Gastroesophageal sphincter (tissue), 4 donors: ENCODE results near the gene STK32C. TPM values are rescaled to one million over a fixed set of nuclear protein-coding genes. Genes with fewer than 3 reads are reported as not detected.

Experiments
- ATAC-seq: fragments of 150-250 bp; one replicate; pipeline ENCODE4 v1.9.1; 2016; ENCODE audit warnings: mild to moderate bottlenecking, moderate library complexity
- H3K27ac ChIP-seq, 4 donors: fragments of 200-600 bp; sonication (generic) in 3 of 4; 1 replicate in 3 of 4; 2 replicates in 1 of 4; pipeline ENCODE4 v1.5.1; 2016 to 2019
- H3K27me3 ChIP-seq: fragments of 200-600 bp; sonication (generic); one replicate; pipeline ENCODE4 v1.5.1; 2019
- H3K36me3 ChIP-seq, 2 donors: fragments of 200-600 bp; sonication (generic); one replicate each; pipeline ENCODE4 v1.5.1; 2019; ENCODE audit warnings: control low read depth in 1 of 2
- H3K4me1 ChIP-seq, 3 donors: fragments of 200-600 bp; sonication (generic); 1 replicate in 2 of 3; 2 replicates in 1 of 3; pipeline ENCODE4 v1.5.1; 2016 to 2019; ENCODE audit warnings: control low read depth in 2 of 3
- H3K4me3 ChIP-seq, 2 donors: fragments of 200-600 bp; sonication (generic); one replicate each; pipeline ENCODE4 v1.5.1; 2019; ENCODE audit warnings: mild to moderate bottlenecking in 1 of 2, moderate library complexity in 1 of 2
- H3K9me3 ChIP-seq, 3 donors: fragments of 200-600 bp; sonication (generic); one replicate each; pipeline ENCODE4 v1.5.1; 2017 to 2019; ENCODE audit warnings: control low read depth in 2 of 3
- CTCF ChIP-seq, 4 experiments: fragments of 200-600 bp in 2 of 4; fragments of 450-650 bp in 2 of 4; sonication (generic) in 1 of 4; IDR thresholded peaks; one replicate each; pipeline ENCODE4 v1.5.1; 2017 to 2019; ENCODE audit warnings: antibody characterized with exemption in 4 of 4, mild to moderate bottlenecking in 2 of 4, moderate library complexity in 2 of 4
- EP300 ChIP-seq: sonication (generic); formaldehyde crosslinking; IDR thresholded peaks from one replicate; pipeline ENCODE4 v1.6.1; 2017; ENCODE audit warnings: antibody characterized with exemption, mild to moderate bottlenecking
- POLR2A ChIP-seq, 2 donors: fragments of 450-650 bp; IDR thresholded peaks; one replicate each; pipeline ENCODE4 v1.6.1; 2017; ENCODE audit warnings: antibody characterized with exemption in 2 of 2, mild to moderate bottlenecking in 2 of 2, moderate library complexity in 1 of 2
- POLR2AphosphoS5 ChIP-seq: sonication (generic); formaldehyde crosslinking; IDR thresholded peaks from one replicate; pipeline ENCODE4 v1.6.1; 2017; ENCODE audit warnings: antibody characterized with exemption
- WGBS, 2 donors: methylation state at CpG; one replicate each; pipeline ENCODE4 v1.1.5; 2018; ENCODE audit warnings: low coverage in 1 of 2; 5-methylcytosine and 5-hydroxymethylcytosine counted together
- total RNA-seq, 4 donors: library from RNA; depleted of rRNA; stranded (reverse); fragments of >200 nt; gene quantifications; one replicate each; pipeline ENCODE4 v1.1.0, GENCODE V29; 2016

The STK32C gene
- total RNA-seq, 4 donors from 2014 or later, result 3.8 to 13.0 (median 5.1) TPM

- no peaks in the 10 kb centered on the region for H3K9me3 ChIP-seq
- ATAC-seq, result no peak
Measured at GRCh38 chr10:132243141-132243540, 64.6 kb downstream of the STK32C start.

DNA sequence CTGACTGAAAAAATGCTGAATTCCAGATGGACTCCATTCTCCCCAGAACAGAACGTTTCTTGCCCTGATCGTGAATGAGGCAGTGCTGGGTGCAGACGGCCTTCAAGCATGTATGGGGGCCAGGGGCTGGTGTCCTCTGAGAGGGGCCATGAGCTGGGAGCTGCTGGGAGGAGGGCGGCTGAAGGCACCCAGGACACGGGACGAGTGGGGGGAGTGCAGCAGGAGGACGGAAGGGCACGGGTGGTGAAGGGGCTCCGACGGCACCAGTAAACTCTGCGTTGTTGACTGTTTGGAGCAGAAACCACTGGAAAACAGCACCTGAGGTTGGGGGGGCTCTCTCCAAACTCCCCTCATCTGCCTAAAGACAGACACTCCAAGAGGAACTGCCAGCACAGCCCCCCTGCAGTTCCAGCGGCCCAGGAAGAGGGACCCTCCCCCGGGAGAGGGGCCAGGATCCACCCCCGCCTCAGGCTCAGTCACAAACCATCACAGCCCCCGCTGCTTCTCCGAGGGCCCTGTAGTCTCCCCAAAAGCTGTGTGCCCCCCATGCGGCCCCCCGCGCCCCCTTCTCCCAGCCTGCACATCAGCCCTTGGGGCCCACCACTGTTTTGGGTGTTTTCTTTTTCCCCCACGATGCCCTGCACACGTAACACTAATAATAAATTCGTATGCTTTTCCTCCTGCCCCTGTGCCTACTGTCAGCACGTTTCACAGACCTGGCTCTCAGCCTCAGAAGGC, 65.5 kb downstream of the STK32C start:
- Histone ChIP-seq H3K36me3 (no peaks in the 10 kb centered on the region), H3K4me1 (no peaks in the 10 kb centered on the region), H3K27me3 (no peaks in the 10 kb centered on the region), H3K27ac (no peak overlapping the region), H3K4me3 (no peak overlapping the region), H3K9me3 (no peaks in the 10 kb centered on the region)
- no peak for ATAC-seq
- 40 to 78% methylated on average over 2 to 11 of the region's 23 CpGs for WGBS, 2 donors
- TF ChIP-seq POLR2A (IDR thresholded peaks at IDR 0.05) (no peak), CTCF (IDR thresholded peaks at IDR 0.05) (no peak), EP300 (no peak), POLR2AphosphoS5 (no peak)

More at GRCh38 chr10:132243141-132243540, 64.6 kb downstream of the STK32C start:
- TF ChIP-seq EP300, result no peak
- no peak overlapping the region for H3K27ac ChIP-seq
- no peaks in the 10 kb centered on the region for H3K27me3 ChIP-seq
- no peaks in the 10 kb centered on the region for H3K36me3 ChIP-seq
- H3K4me3 ChIP-seq, result no peak overlapping the region
- WGBS, 2 donors, result 93 to 100% methylated on average over 1 to 2 of the region's 12 CpGs
- H3K4me1 ChIP-seq, result no peaks in the 10 kb centered on the region

GRCh38 chr10:132241496-132241895, 66.3 kb downstream of the STK32C start:
- no peak for ATAC-seq
- Histone ChIP-seq H3K9me3 (no peaks in the 10 kb centered on the region), H3K27me3 (no peaks in the 10 kb centered on the region), H3K36me3 (no peaks in the 10 kb centered on the region), H3K4me1 (no peaks in the 10 kb centered on the region), H3K27ac (no peak overlapping the region), H3K4me3 (no peak overlapping the region)
- WGBS, 2 donors, result 64 to 83% methylated on average over 5 to 11 of the region's 15 CpGs
- TF ChIP-seq POLR2AphosphoS5, result no peak

- Histone ChIP-seq H3K9me3 (no peaks in the 10 kb centered on the region), H3K4me3 (no peak overlapping the region), H3K36me3 (no peaks in the 10 kb centered on the region), H3K27me3 (no peaks in the 10 kb centered on the region), H3K27ac (no peak overlapping the region), H3K4me1 (no peaks in the 10 kb centered on the region)
- WGBS, 2 donors, result 85 to 100% methylated on average over 3 to 7 of the region's 13 CpGs
- TF ChIP-seq EP300 (no peak), CTCF (IDR thresholded peaks at IDR 0.05) (no peak), POLR2A (IDR thresholded peaks at IDR 0.05) (no peak), POLR2AphosphoS5 (no peak)
- no peak for ATAC-seq
Measured at GRCh38 chr10:132241086-132241485, 66.7 kb downstream of the STK32C start.

DNA sequence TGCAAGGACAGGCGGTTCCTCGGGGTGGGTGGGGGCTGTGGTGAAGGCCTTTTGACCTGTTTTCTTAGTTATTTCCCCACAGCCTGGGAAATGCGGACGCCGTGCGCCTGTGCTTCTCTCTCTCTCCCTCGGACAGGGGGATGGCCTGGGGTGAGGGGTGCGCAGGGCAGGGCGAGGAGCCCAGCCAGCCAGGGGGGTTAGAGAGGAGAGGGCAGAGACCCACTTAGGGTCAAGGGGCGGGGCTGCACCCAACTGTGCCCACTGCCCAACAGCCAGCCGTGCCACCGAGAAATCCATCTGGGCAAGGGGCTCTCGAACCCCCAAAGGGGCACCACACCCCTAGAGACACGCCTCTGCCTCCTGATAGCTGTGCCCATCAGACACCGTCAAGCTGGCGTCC, 67.2 kb downstream of the STK32C start:
- TF ChIP-seq EP300, result no peak
- no peak for TF ChIP-seq CTCF (IDR thresholded peaks at IDR 0.05)
- no peak for TF ChIP-seq POLR2A (IDR thresholded peaks at IDR 0.05)
- TF ChIP-seq POLR2AphosphoS5, result no peak

DNA sequence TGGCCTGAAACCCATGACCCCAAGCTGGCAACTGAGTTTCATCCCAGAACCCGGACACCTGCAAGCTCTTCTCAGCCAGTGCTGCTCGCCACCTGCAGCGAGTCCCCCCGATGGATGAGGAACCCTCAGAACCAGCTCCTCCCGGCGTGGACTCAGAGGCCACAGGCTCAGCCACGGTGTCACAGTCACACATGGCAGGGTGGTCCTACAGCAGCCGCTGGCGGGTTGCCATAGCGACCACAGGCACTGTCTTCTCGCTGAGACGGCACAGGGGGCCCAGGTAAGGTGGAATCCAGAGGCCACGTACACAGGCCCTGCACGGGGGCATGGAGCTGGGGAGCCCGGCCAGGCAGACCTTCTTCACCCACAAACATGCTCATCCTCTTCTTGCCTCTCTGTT, 67.6 kb downstream of the STK32C start:
- no peaks in the 10 kb centered on the region for H3K36me3 ChIP-seq
- no peaks in the 10 kb centered on the region for H3K9me3 ChIP-seq
- no peak overlapping the region for H3K27ac ChIP-seq
- WGBS, 2 donors, result 73 to 80% methylated on average over 1 to 4 of the region's 15 CpGs
- no peaks in the 10 kb centered on the region for H3K4me1 ChIP-seq
- no peak for ATAC-seq
- TF ChIP-seq POLR2A (IDR thresholded peaks at IDR 0.05) (no peak), CTCF (IDR thresholded peaks at IDR 0.05) (no peak), POLR2AphosphoS5 (no peak), EP300 (no peak)
- H3K27me3 ChIP-seq, result no peaks in the 10 kb centered on the region
- H3K4me3 ChIP-seq, result no peak overlapping the region

More for the DNA sequence above, 67.2 kb downstream of the STK32C start:
- ATAC-seq, result no peak
- no peaks in the 10 kb centered on the region for H3K4me1 ChIP-seq
- H3K36me3 ChIP-seq, result no peaks in the 10 kb centered on the region
- no peak overlapping the region for H3K4me3 ChIP-seq
- no peaks in the 10 kb centered on the region for H3K9me3 ChIP-seq
- H3K27me3 ChIP-seq, result no peaks in the 10 kb centered on the region
- 80% methylated on average over 2 of the region's 16 CpGs; no CpG with 5 or more reads in 1 of the 2 donors for WGBS, 2 donors
- no peak overlapping the region for H3K27ac ChIP-seq
